GM19455 (cell line): ENCODE results near the gene BLVRA.
"Not testable (repeated sequence)": the region's sequence is repeated elsewhere in the genome, so short reads cannot be mapped to it uniquely, and the experiment has no call there.

Experiments used
- ATAC-seq: cut with Tn5 transposase; IDR thresholded peaks from one replicate; pipeline ENCODE4 v1.9.1; 2021; ENCODE audit not compliant: unreplicated experiment

BLVRA gene

DNA sequence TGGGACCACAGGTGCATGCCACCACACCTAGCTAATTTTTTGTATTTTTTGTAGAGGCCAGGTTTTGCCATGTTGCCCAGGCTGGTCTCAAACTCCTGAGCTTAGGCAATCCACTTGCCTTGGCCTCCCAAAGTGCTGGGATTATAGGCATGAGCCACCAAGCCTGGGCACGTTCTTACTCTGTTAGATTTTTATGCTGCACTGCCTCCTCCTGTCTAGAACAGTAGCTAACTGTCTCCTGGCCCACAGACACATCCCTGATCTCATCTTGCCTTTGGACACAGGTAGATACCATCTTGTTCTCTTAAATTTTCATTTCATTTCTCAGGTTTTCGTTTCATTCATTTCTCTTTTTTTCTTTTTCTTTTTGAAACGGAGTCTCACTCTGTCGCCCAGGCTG is 41.1 kb downstream of the BLVRA start:
- ATAC-seq: no peak

GRCh38 chr7:43803865-43804264 is 45.4 kb downstream of the BLVRA start:
- ATAC-seq: no peak

DNA sequence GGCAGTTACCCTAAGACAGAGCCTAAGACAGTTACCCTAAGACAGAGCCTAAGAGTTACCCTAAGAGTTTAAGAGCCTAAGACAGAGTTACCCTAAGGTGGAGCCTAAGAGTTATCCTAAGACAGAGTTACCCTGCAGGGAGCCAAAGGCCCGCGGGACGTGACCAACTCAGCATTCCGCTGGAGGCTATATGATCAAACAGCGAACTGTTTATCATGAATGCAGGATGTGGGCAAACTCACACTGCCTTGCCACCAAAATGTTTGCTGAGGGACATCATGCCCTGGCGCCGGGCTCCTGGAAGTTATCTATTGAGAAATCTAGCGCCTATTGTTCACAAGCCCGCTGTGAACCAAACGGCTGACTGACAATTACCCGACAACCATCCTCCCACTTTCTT is 49.9 kb downstream of the BLVRA start:
- ATAC-seq: no peak

DNA sequence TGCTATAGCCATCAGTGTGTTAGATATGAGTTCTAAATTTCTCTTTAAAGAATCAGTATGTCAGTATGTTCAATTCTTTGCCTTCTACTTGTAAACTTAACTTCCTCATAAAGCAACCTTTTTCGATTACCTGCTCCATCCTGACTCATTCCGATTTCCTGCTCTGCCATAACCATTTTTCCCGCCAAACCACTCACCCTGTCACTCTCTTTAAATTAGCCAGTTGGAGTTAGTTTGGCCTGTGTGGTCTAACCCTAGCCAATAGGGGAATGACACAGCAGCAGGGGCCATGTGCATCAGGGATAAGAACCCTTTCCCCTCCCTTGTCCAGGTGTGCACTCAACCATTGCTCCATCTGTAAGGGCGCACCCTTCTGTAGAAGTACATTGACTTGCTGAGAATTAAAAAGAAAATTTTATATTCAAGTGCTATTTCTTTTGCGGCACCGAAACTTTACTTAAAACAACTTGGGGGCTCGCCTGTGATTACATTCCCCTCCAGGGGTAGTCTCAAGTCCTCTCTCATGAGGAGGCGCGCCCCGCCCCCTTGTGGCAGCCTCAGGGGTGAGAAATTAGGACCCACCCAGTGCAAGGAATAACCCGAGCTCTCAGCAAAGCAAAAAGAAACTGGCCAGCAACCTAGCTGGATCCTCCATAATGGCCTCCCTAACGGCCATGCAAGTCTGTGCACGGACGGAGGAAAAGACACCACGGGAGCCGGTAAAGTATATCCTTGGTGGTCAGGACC is 51.9 kb downstream of the BLVRA start:
- ATAC-seq: not testable (repeated sequence)

DNA sequence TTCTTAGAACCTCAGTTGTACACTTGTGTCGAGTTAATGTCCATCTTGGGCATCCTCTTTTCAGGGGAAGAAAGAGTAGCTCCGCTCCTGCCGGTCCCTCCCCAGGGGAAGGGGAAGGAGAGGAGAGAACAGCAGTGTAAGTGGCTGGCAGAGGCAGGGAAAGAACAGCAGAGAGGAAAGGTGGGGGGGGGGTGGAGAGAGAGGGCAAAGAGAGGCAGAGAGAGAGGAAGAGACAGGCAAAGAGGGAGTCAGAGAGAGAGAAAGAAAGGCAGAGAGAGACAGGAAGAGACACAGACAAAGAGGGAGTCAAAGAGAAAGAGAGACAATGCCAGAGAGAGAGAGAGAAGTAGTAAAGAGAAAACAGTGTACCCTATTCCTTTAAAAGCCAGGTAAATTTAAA is 56.9 kb downstream of the BLVRA start:
- no peak for ATAC-seq

GRCh38 chr7:43816046-43816797 is 57.7 kb downstream of the BLVRA start:
- not testable (repeated sequence) for ATAC-seq

DNA sequence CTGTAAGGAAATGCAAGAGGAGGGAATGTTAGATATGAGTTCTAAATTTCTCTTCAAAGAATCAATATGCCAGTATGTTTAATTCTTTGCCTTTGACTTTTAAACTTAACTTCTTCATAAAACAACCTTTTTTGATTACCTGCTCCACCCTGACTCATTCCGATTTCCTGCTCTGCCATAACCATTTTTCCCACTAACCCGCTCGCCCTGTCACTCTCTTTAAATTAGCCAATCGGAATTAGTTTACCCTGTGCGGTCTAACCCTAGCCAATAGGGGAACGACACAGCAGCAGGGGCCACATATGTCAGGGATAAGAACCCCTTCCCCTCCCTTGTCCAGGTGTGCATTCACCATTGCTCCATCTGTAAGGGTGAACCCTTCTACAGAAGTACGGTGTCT is 64.9 kb downstream of the BLVRA start:
- ATAC-seq: not testable (repeated sequence)

DNA sequence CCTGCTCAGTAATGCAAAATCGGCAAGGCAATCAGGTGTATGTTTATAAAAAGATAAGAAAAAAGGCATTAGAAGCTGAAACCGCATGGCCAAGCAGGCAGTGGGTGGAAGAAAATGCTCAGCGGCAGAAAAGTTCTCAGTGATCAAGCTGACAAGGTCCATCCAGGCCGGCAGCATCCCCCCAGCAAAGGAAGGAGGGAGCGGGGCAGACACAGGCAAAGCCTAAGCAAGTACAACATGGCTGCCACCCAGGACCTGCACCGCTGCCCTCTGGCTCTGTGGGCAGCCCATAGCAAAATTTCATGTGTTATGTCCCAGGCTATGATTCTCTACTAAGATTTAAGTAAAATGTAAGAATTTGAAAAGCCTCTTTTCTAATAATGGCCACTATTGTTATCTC is 65.5 kb downstream of the BLVRA start:
- no peak for ATAC-seq

DNA sequence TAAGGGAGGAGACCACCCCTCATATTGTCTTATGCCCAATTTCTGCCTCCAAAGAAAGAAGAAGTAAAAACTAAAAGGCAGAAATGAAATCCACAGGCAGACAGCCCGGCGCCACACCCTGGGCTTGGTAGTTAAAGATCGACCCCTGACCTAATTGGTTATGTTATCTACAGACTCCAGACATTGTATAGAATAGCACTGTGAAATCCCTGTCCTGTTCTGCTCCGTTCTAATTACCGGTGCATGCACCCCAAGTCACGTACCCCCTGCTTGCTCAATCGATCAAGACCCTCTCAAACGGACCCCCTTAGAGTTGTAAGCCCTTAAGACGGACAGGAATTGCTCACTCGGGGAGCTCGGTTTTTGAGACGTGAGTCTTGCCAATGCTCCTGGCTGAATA is 66.0 kb downstream of the BLVRA start:
- not testable (repeated sequence) for ATAC-seq

DNA sequence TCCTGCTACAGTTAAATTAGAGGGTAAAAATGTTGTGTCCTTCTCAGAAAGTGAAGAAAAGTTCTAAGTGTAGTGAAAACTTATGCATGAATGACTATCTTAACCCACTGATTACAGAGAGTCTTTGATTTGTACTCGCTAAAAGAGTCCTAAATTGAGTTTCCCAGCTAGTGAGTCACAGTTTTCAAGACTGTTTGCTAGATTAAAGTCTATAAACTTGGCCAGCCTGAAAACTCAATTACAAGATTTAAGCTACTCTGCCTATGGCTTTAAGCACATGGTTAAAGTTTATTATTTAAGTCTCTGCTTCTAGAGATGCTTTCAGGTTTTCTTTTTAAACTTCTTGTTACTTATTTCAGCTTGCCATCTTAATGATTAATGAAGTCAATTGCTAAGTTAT is 66.5 kb downstream of the BLVRA start:
- ATAC-seq: no peak

- no peak for ATAC-seq
Measured at GRCh38 chr7:43825391-43825808, 66.9 kb downstream of the BLVRA start.

DNA sequence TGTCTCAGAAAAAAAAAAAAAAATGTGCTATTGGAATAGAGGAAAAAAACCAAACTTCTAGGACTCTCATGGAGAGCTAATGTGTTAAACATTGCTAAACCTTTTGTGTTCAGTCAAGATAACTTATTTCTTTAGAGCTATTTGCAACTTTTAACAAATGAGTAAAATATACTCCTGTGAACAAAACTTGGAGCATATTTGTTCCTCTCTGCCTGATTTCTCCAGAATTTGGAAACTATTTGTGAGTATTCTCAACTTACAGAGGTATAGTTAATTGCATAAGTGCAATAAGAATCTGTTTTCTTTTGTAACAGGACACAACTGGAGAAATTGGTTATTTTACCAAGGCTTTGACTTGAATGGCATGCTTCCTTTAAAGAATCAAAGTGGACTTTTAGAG is 72.4 kb downstream of the BLVRA start:
- ATAC-seq: not testable (repeated sequence)

GRCh38 chr7:43834463-43835251 is 76.2 kb downstream of the BLVRA start:
- no peak for ATAC-seq

GRCh38 chr7:43838201-43838658 is 79.8 kb downstream of the BLVRA start:
- no peak for ATAC-seq

DNA sequence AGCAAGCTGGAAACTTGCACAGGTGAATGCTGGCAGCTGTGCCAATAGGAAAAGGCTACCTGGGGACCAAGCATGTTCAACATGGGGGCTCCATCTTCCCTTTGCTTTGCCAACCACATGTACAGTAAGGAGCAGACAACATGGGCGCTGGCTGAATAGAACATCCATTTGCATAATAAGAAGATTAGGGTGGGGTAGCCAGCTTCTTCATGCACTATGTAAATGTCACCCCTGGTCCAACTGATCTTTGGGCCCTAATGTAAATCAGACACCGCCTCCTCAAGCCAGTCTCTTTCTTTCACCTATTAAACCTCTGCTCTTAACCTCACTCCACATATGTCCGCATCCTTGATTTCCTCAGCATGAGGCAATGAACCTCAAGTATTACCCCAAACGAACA is 84.8 kb downstream of the BLVRA start:
- no peak for ATAC-seq

- ATAC-seq: no peak
Measured at GRCh38 chr7:43844257-43844656, 85.8 kb downstream of the BLVRA start.

GRCh38 chr7:43844662-43845061 is 86.2 kb downstream of the BLVRA start:
- no peak for ATAC-seq

GRCh38 chr7:43847496-43847895 is 89.0 kb downstream of the BLVRA start:
- ATAC-seq: no peak

- ATAC-seq: no peak
Measured at GRCh38 chr7:43849047-43849446, 90.6 kb downstream of the BLVRA start.

GRCh38 chr7:43850348-43851116 is 92.1 kb downstream of the BLVRA start:
- no peak for ATAC-seq

- ATAC-seq: no peak
Measured at GRCh38 chr7:43851805-43852204, 93.3 kb downstream of the BLVRA start.
